Spleen (tissue), 11 donors: ENCODE results near the gene EML2. TPM values are rescaled to one million over a fixed set of nuclear protein-coding genes. Genes with fewer than 3 reads are reported as not detected.
A peak's percentile ranks its signal among the peaks of the same experiment; 100 is the strongest.

Experiments
- DNase-seq: peaks from one replicate; pipeline ENCODE4 v3.0.0-alpha.2; 2020
- H3K27ac ChIP-seq, 8 donors: fragments of 200-600 bp; sonication (generic) in 7 of 8; 1 replicate in 4 of 8; 2 replicates in 4 of 8; pipeline versions ENCODE4 v1.5.0 to v1.8.0; 2016 to 2021; ENCODE audit warnings: inconsistent platforms in 4 of 8, mild to moderate bottlenecking in 4 of 8, moderate library complexity in 1 of 8
- H3K27me3 ChIP-seq, 7 donors: fragments of 200-600 bp; sonication (generic) in 6 of 7; replicated peaks in 1 of 7; 1 replicate in 4 of 7; 2 replicates in 3 of 7; pipeline versions ENCODE4 v1.5.0 to v1.8.0; 2016 to 2021; ENCODE audit warnings: inconsistent platforms in 3 of 7, mild to moderate bottlenecking in 1 of 7
- H3K36me3 ChIP-seq, 6 donors: fragments of 200-600 bp; sonication (generic) in 5 of 6; 1 replicate in 4 of 6; 2 replicates in 2 of 6; pipeline versions ENCODE4 v1.5.0 to v1.8.0; 2016 to 2021; ENCODE audit warnings: inconsistent platforms in 2 of 6
- H3K4me1 ChIP-seq, 6 donors: fragments of 200-600 bp; sonication (generic) in 5 of 6; 1 replicate in 3 of 6; 2 replicates in 3 of 6; pipeline versions ENCODE4 v1.5.0 to v1.8.0; 2016 to 2021; ENCODE audit warnings: inconsistent platforms in 3 of 6
- H3K4me3 ChIP-seq, 8 donors: fragments of 200-600 bp; sonication (generic) in 7 of 8; 1 replicate in 4 of 8; 2 replicates in 4 of 8; pipeline versions ENCODE4 v1.5.0 to v1.8.0; 2016 to 2021; ENCODE audit warnings: inconsistent platforms in 4 of 8, mild to moderate bottlenecking in 4 of 8, moderate library complexity in 2 of 8
- H3K9me3 ChIP-seq, 8 donors: fragments of 200-600 bp; sonication (generic) in 7 of 8; 1 replicate in 4 of 8; 2 replicates in 4 of 8; pipeline versions ENCODE4 v1.5.0 to v1.8.0; 2016 to 2021; ENCODE audit warnings: inconsistent platforms in 4 of 8
- CTCF ChIP-seq, 11 experiments: fragments of 200-600 bp in 7 of 11; fragments of 450-650 bp in 4 of 11; sonication (generic) in 4 of 11; IDR thresholded peaks in 8 of 11; conservative IDR thresholded peaks in 3 of 11; 1 replicate in 7 of 11; 2 replicates in 4 of 11; pipeline versions ENCODE4 v1.4.0 to v1.8.0; 2016 to 2021; ENCODE audit warnings: antibody characterized with exemption in 11 of 11, inconsistent platforms in 4 of 11, mild to moderate bottlenecking in 1 of 11
- POLR2A ChIP-seq, 3 donors: fragments of 450-650 bp; IDR thresholded peaks; one replicate each; pipeline ENCODE4 v1.5.1; 2017; ENCODE audit warnings: antibody characterized with exemption in 3 of 3, mild to moderate bottlenecking in 1 of 3
- POLR2AphosphoS5 ChIP-seq, 3 donors: sonication (generic); formaldehyde crosslinking; IDR thresholded peaks; one replicate each; pipeline ENCODE4 v1.5.1; 2017; ENCODE audit warnings: antibody characterized with exemption in 3 of 3
- WGBS, 5 donors: extraction: QIAGEN DNeasy Blood & Tissue Kit in 3 of 5; methylation state at CpG; one replicate each; pipeline versions ENCODE4 v1.1.5 to v1.1.7; 2013 to 2018; 5-methylcytosine and 5-hydroxymethylcytosine counted together
- intact Hi-C: fragments of 100-400 bp; cut with DNase I; formaldehyde crosslinking; loops from one replicate; pipeline ENCODE4 v1.15.0; 2023; ENCODE audit warnings: low total_unique reads
- polyA plus RNA-seq, 3 donors: library from polyadenylated mRNA; stranded (reverse); fragments of 200-250 nt; gene quantifications; one replicate each; pipeline ENCODE4 v1.2.1, GENCODE V29; 2013
- total RNA-seq, 7 donors: library from RNA; depleted of rRNA in 3 of 7; stranded (reverse); fragments of >200 nt in 3 of 7; fragmentation: NEBNext Ultra II Directional in 4 of 7; extraction: Animal tissue kit (Norgen Biotek cat#: 25700) in 4 of 7; gene quantifications; one replicate each; pipeline versions ENCODE4 v1.1.0 to v1.2.1, GENCODE V29; 2016 to 2021
- donor health status: healthy with polysubstance abuse.
- donor health status: DM: no; HTN: no; CAD: no; lungs with moderate emphysema.
- donor health status: DM: no; HTN: no; CAD: no.
- donor health status: Bipolar disorder and iron deficiency.
- donor health status: healthy.
- donor health status: DM: no; HTN: no; CAD: no.
- donor health status: DM: yes; HTN: yes; CAD: no.

Gene EML2
- total and polyA plus RNA-seq, 10 donors: 27.1 to 60.6 (median 40.4) TPM

GRCh38 chr19:45676851-45677263, 37.7 kb upstream of the EML2 start:
- Histone ChIP-seq H3K36me3 (no peaks in the 10 kb centered on the region), H3K4me1 (peaks cover 13 to 40% (median 29%) of the 10 kb centered on the region in 6 donors), H3K27me3 (peaks cover 0 to 83% (median 32%) of the 10 kb centered on the region in 7 donors), H3K9me3 (no peaks in the 10 kb centered on the region), H3K4me3 (peak overlapping the region; percentile 6 to 70 (median 36)), H3K27ac (peak overlapping the region in 3 of 8 donors; percentile 13 to 48 (median 21))
- DNase-seq: peak; percentile 80
- 3 to 11% (median 7%) methylated on average over 8 to 28 of the region's 28 CpGs for WGBS, 5 donors
- intact Hi-C loops: no loop called here
- TF ChIP-seq CTCF (IDR thresholded peaks at IDR 0.05 in 8 of 11, conservative IDR thresholded peaks at IDR 0.05 in 3 of 11) (no peak), POLR2AphosphoS5 (IDR thresholded peaks at IDR 0.05) (peak in 1 of 3 donors; percentile 20), POLR2A (IDR thresholded peaks at IDR 0.05) (no peak)

GRCh38 chr19:45674946-45675345, 35.7 kb upstream of the EML2 start:
- TF ChIP-seq POLR2AphosphoS5 (IDR thresholded peaks at IDR 0.05) (no peak), POLR2A (IDR thresholded peaks at IDR 0.05) (no peak), CTCF (IDR thresholded peaks at IDR 0.05 in 8 of 11, conservative IDR thresholded peaks at IDR 0.05 in 3 of 11) (no peak)
- H3K36me3 ChIP-seq: no peaks in the 10 kb centered on the region
- H3K27ac ChIP-seq: no peak overlapping the region
- WGBS, 5 donors: 69 to 72% (median 70%) methylated on average over 7 of the region's 7 CpGs
- DNase-seq: no peak
- H3K4me1 ChIP-seq: peaks cover 13 to 44% (median 30%) of the 10 kb centered on the region in 6 donors
- H3K27me3 ChIP-seq: peaks cover 0 to 99% (median 51%) of the 10 kb centered on the region in 7 donors
- intact Hi-C loops: no loop called here
- H3K9me3 ChIP-seq: no peaks in the 10 kb centered on the region
- H3K4me3 ChIP-seq: no peak overlapping the region

- Histone ChIP-seq H3K27ac (no peak overlapping the region), H3K9me3 (no peaks in the 10 kb centered on the region), H3K36me3 (no peaks in the 10 kb centered on the region), H3K4me3 (peak overlapping the region in 2 of 8 donors; percentile 6 to 51), H3K4me1 (peaks cover 15 to 45% (median 37%) of the 10 kb centered on the region in 6 donors), H3K27me3 (peaks cover 0 to 99% (median 54%) of the 10 kb centered on the region in 7 donors)
- 9 to 17% (median 13%) methylated on average over 33 to 42 of the region's 42 CpGs for WGBS, 5 donors
- intact Hi-C loops: no loop called here
- TF ChIP-seq CTCF (IDR thresholded peaks at IDR 0.05 in 8 of 11, conservative IDR thresholded peaks at IDR 0.05 in 3 of 11) (no peak), POLR2AphosphoS5 (IDR thresholded peaks at IDR 0.05) (no peak), POLR2A (IDR thresholded peaks at IDR 0.05) (no peak)
- DNase-seq: peak; percentile 85
These were observed 31.7 kb upstream of the EML2 start for GRCh38 chr19:45670670-45671453.

- H3K36me3 ChIP-seq: no peaks in the 10 kb centered on the region
- peak overlapping the region in 4 of 8 donors; percentile 22 to 68 (median 36) for H3K27ac ChIP-seq
- intact Hi-C loops: no loop called here
- no peaks in the 10 kb centered on the region for H3K9me3 ChIP-seq
- peak overlapping the region; percentile 6 to 70 (median 34) for H3K4me3 ChIP-seq
- TF ChIP-seq POLR2AphosphoS5 (IDR thresholded peaks at IDR 0.05) (no peak), POLR2A (IDR thresholded peaks at IDR 0.05) (no peak), CTCF (IDR thresholded peaks at IDR 0.05 in 8 of 11, conservative IDR thresholded peaks at IDR 0.05 in 3 of 11) (no peak)
- H3K4me1 ChIP-seq: peaks cover 15 to 45% (median 37%) of the 10 kb centered on the region in 6 donors
- peaks cover 0 to 99% (median 59%) of the 10 kb centered on the region in 7 donors for H3K27me3 ChIP-seq
- DNase-seq: no peak
- 1 to 4% (median 2%) methylated on average over 19 of the region's 19 CpGs for WGBS, 5 donors
These were observed 29.2 kb upstream of the EML2 start for GRCh38 chr19:45668342-45668871.
